Trophoblast cell (in vitro differentiated cells and primary cell): ENCODE data around the gene MLF2.

Experiments
- DNase-seq, 2 donors: peaks; one replicate each; pipeline ENCODE4 v3.0.0-alpha.2; 2016
- H2AFZ ChIP-seq: 2 replicates; pipeline ENCODE4 v1.6.1; 2013; ENCODE audit warnings: low read length, moderate library complexity, mild to moderate bottlenecking; ENCODE audit not compliant: insufficient read depth, poor library complexity
- H2AK5ac ChIP-seq: 2 replicates; pipeline ENCODE4 v1.6.1; 2013; ENCODE audit warnings: mild to moderate bottlenecking, low read length
- H2BK120ac ChIP-seq: 2 replicates; pipeline ENCODE4 v1.6.1; 2013; ENCODE audit warnings: low read length, mild to moderate bottlenecking, moderate library complexity; ENCODE audit not compliant: insufficient read depth, poor library complexity
- H2BK12ac ChIP-seq: 2 replicates; pipeline ENCODE4 v1.6.1; 2013; ENCODE audit warnings: mild to moderate bottlenecking, low read length, moderate library complexity
- H2BK5ac ChIP-seq: 2 replicates; pipeline ENCODE4 v1.6.1; 2013; ENCODE audit warnings: low read length, low read depth, moderate library complexity, mild to moderate bottlenecking; ENCODE audit not compliant: poor library complexity
- H3K14ac ChIP-seq: 2 replicates; pipeline ENCODE4 v1.6.1; 2013; ENCODE audit warnings: mild to moderate bottlenecking, low read length
- H3K18ac ChIP-seq: 2 replicates; pipeline ENCODE4 v1.6.1; 2013; ENCODE audit warnings: mild to moderate bottlenecking, low read length
- H3K23ac ChIP-seq: 2 replicates; pipeline ENCODE4 v1.6.1; 2013; ENCODE audit warnings: low read length
- H3K27ac ChIP-seq: 2 replicates; pipeline ENCODE4 v1.5.1; 2013; ENCODE audit warnings: low read depth, mild to moderate bottlenecking, inconsistent platforms, low read length, moderate library complexity
- H3K27me3 ChIP-seq: 2 replicates; pipeline ENCODE4 v1.6.1; 2013; ENCODE audit warnings: inconsistent platforms, mild to moderate bottlenecking, low read length, moderate library complexity; ENCODE audit not compliant: insufficient read depth
- H3K36me3 ChIP-seq, 2 experiments: 1 replicate in 1 of 2; 2 replicates in 1 of 2; pipeline ENCODE4 v1.6.1; 2013; ENCODE audit warnings: low read length in 2 of 2, mild to moderate bottlenecking in 2 of 2, moderate library complexity in 1 of 2; ENCODE audit not compliant: insufficient read depth in 2 of 2, control insufficient read depth in 1 of 2
- H3K4ac ChIP-seq: 2 replicates; pipeline ENCODE4 v1.6.1; 2013; ENCODE audit warnings: low read depth, mild to moderate bottlenecking, low read length, moderate library complexity
- H3K4me1 ChIP-seq, 2 experiments: 1 replicate in 1 of 2; 2 replicates in 1 of 2; pipeline ENCODE4 v1.6.1; 2013; ENCODE audit warnings: low read length in 2 of 2, mild to moderate bottlenecking in 2 of 2, moderate library complexity in 1 of 2; ENCODE audit not compliant: insufficient read depth in 2 of 2, control insufficient read depth in 1 of 2
- H3K4me2 ChIP-seq: 2 replicates; pipeline ENCODE4 v1.6.1; 2013; ENCODE audit warnings: inconsistent platforms, mild to moderate bottlenecking, low read length, moderate library complexity
- H3K4me3 ChIP-seq: 2 replicates; pipeline ENCODE4 v1.5.1; 2013; ENCODE audit warnings: mild to moderate bottlenecking, low read depth, low read length, inconsistent platforms
- H3K79me1 ChIP-seq: one replicate; pipeline ENCODE4 v1.6.1; 2013; ENCODE audit warnings: low read length
- H3K79me2 ChIP-seq: 2 replicates; pipeline ENCODE4 v1.6.1; 2013; ENCODE audit warnings: low read length, mild to moderate bottlenecking; ENCODE audit not compliant: control insufficient read depth, insufficient read depth, poor library complexity
- H3K9ac ChIP-seq: 2 replicates; pipeline ENCODE4 v1.6.1; 2013; ENCODE audit warnings: mild to moderate bottlenecking, low read length
- H3K9me3 ChIP-seq: 2 replicates; pipeline ENCODE4 v1.6.1; 2013; ENCODE audit warnings: low read depth, mild to moderate bottlenecking, control low read depth, inconsistent platforms, low read length; ENCODE audit not compliant: insufficient read depth
- H4K12ac ChIP-seq: 2 replicates; pipeline ENCODE4 v1.6.1; 2013; ENCODE audit warnings: low read depth, mild to moderate bottlenecking, low read length, moderate library complexity
- H4K8ac ChIP-seq: 2 replicates; pipeline ENCODE4 v1.6.1; 2013; ENCODE audit warnings: low read depth, mild to moderate bottlenecking, low read length, moderate library complexity
- H4K91ac ChIP-seq: one replicate; pipeline ENCODE4 v1.6.1; 2013; ENCODE audit warnings: low read depth, mild to moderate bottlenecking, low read length, moderate library complexity
- WGBS: extraction: QIAGEN DNeasy Blood & Tissue Kit; methylation state at CpG from one replicate; pipeline ENCODE4 v1.1.7; 2013; ENCODE audit warnings: missing lambda C conversion rate; ENCODE audit not compliant: insufficient read length, insufficient coverage; ENCODE audit errors: extremely low coverage; 5-methylcytosine and 5-hydroxymethylcytosine counted together

The MLF2 gene

GRCh38 chr12:6758506-6759095, 5.7 kb upstream of the MLF2 start:
- no peak for DNase-seq
- no peak overlapping the region for H4K8ac ChIP-seq
- no peak overlapping the region for H3K23ac ChIP-seq
- no peaks in the 10 kb centered on the region for H3K79me2 ChIP-seq
- no peak overlapping the region for H3K4me2 ChIP-seq
- H2BK12ac ChIP-seq = no peak overlapping the region
- H2AK5ac ChIP-seq = no peak overlapping the region
- no peak overlapping the region for H3K18ac ChIP-seq
- no peaks in the 10 kb centered on the region for H3K36me3 ChIP-seq
- no peak overlapping the region for H4K12ac ChIP-seq
- no peak overlapping the region for H3K9ac ChIP-seq
- H3K4me1 ChIP-seq = peaks cover 3% of the 10 kb centered on the region in 2 experiments
- H3K27me3 ChIP-seq = no peaks in the 10 kb centered on the region
- H4K91ac ChIP-seq = no peak overlapping the region
- H3K14ac ChIP-seq = no peak overlapping the region
- no peak overlapping the region for H3K27ac ChIP-seq
- no peak overlapping the region for H2BK5ac ChIP-seq
- H3K4me3 ChIP-seq = no peak overlapping the region
- WGBS = no CpG with 5 or more reads among the region's 9 CpGs
- H3K79me1 ChIP-seq = peaks cover 3% of the 10 kb centered on the region
- no peak overlapping the region for H2BK120ac ChIP-seq
- no peaks in the 10 kb centered on the region for H3K9me3 ChIP-seq
- H3K4ac ChIP-seq = no peak overlapping the region
- H2AFZ ChIP-seq = no peak overlapping the region

DNA sequence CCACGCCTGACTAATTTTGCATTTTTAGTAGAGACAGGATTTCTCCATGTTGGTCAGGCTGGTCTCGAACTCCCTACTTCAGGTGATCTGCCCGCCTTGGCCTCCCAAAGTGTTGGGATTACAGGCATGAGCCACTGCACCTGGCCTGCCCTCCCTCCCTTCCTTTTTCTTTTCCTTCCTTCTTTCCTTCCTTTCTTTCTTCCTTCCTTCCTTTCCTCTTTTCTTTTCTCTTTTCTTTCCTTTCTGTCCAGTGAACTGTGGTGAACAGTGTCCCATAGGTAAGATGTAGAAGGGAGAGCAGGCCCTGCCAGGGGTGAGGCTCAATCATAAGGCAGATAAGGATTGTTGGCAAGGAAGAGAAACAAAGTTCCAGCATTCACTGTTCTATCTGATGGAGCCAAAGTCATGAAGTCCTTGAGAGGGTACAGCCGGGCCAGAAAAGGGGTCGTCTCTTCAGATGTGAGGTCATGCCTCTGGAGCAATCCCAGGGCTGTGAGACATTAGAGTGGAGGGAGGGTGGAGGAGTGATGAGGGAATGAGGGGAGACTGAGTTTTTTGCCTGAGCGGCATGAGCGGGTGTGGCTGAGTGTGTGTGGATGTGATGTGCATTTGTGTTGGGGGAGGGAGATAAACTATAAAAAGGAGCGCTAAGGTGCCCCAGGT, 4.2 kb upstream of the MLF2 start:
- no peak overlapping the region for H3K27ac ChIP-seq
- H3K23ac ChIP-seq = no peak overlapping the region
- H3K27me3 ChIP-seq = no peaks in the 10 kb centered on the region
- H4K91ac ChIP-seq = no peak overlapping the region
- no peak overlapping the region for H2BK12ac ChIP-seq
- no peak overlapping the region for H2AK5ac ChIP-seq
- peaks cover 11% of the 10 kb centered on the region for H3K79me1 ChIP-seq
- H3K18ac ChIP-seq = no peak overlapping the region
- H3K36me3 ChIP-seq = peaks cover 0 to under 1% of the 10 kb centered on the region in 2 experiments
- H2BK5ac ChIP-seq = no peak overlapping the region
- H3K4me1 ChIP-seq = peaks cover under 1% of the 10 kb centered on the region in 2 experiments
- H3K9me3 ChIP-seq = no peaks in the 10 kb centered on the region
- H2BK120ac ChIP-seq = no peak overlapping the region
- H3K14ac ChIP-seq = no peak overlapping the region
- H3K4me3 ChIP-seq = no peak overlapping the region
- no peak overlapping the region for H3K4ac ChIP-seq
- H3K9ac ChIP-seq = no peak overlapping the region
- H4K12ac ChIP-seq = no peak overlapping the region
- H3K4me2 ChIP-seq = no peak overlapping the region
- H4K8ac ChIP-seq = no peak overlapping the region
- no peak for DNase-seq
- H3K79me2 ChIP-seq = peaks cover 10% of the 10 kb centered on the region
- H2AFZ ChIP-seq = peak overlapping the region; percentile 40
- no CpG with 5 or more reads among the region's 8 CpGs for WGBS

DNA sequence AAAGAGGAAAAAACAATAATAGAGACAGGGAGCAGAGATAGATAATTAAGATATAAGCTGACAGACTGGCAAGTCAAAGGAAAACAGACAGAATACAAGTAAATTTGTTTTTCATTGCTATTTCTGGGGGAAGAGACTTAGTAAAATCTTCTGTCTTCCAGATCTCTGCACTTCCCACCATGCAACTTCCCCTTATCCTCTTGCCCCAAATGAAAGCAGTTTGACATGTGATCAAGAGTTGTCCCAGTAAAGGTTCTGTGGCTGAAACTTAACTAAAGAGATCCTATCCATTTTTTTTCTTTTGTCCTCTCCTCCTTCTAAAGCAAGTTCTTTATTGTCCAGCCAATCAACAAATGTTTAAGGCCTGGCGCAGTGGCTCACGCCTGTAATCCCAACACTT, 1.5 kb upstream of the MLF2 start:
- Histone ChIP-seq H3K79me2 (peaks cover 15% of the 10 kb centered on the region), H2AFZ (no peak overlapping the region), H3K9ac (no peak overlapping the region), H3K9me3 (peaks cover 3% of the 10 kb centered on the region), H4K8ac (no peak overlapping the region), H3K4me1 (peaks cover 5 to 6% of the 10 kb centered on the region in 2 experiments), H2BK120ac (no peak overlapping the region), H2AK5ac (no peak overlapping the region), H3K79me1 (peaks cover 12% of the 10 kb centered on the region), H3K4ac (no peak overlapping the region), H3K18ac (no peak overlapping the region), H2BK5ac (no peak overlapping the region), H3K4me3 (no peak overlapping the region), H3K4me2 (no peak overlapping the region), H4K91ac (no peak overlapping the region), H4K12ac (no peak overlapping the region), H3K27me3 (no peaks in the 10 kb centered on the region), H3K23ac (no peak overlapping the region), H3K14ac (no peak overlapping the region), H3K27ac (no peak overlapping the region), H2BK12ac (no peak overlapping the region), H3K36me3 (peaks cover 20 to 25% of the 10 kb centered on the region in 2 experiments)
- no CpG with 5 or more reads among the region's 2 CpGs for WGBS
- no peak for DNase-seq

GRCh38 chr12:6753772-6754356, 923 bp upstream of the MLF2 start:
- no peak overlapping the region for H3K4ac ChIP-seq
- H2BK5ac ChIP-seq = no peak overlapping the region
- H3K4me2 ChIP-seq = peak overlapping the region; percentile 43
- H3K27ac ChIP-seq = no peak overlapping the region
- no peak overlapping the region for H4K91ac ChIP-seq
- H4K12ac ChIP-seq = no peak overlapping the region
- peaks cover 5 to 6% of the 10 kb centered on the region in 2 experiments for H3K4me1 ChIP-seq
- H3K79me2 ChIP-seq = peaks cover 15% of the 10 kb centered on the region
- no peak overlapping the region for H3K4me3 ChIP-seq
- H3K23ac ChIP-seq = no peak overlapping the region
- H3K18ac ChIP-seq = no peak overlapping the region
- peak overlapping the region; percentile 12 for H4K8ac ChIP-seq
- no peak for DNase-seq
- peaks cover 3% of the 10 kb centered on the region for H3K9me3 ChIP-seq
- no peaks in the 10 kb centered on the region for H3K27me3 ChIP-seq
- H3K14ac ChIP-seq = no peak overlapping the region
- no peak overlapping the region for H2AK5ac ChIP-seq
- H3K36me3 ChIP-seq = peaks cover 26 to 30% of the 10 kb centered on the region in 2 experiments
- no peak overlapping the region for H3K9ac ChIP-seq
- no peak overlapping the region for H2BK120ac ChIP-seq
- H2AFZ ChIP-seq = no peak overlapping the region
- H3K79me1 ChIP-seq = peaks cover 12% of the 10 kb centered on the region
- H2BK12ac ChIP-seq = no peak overlapping the region
- no CpG with 5 or more reads among the region's 7 CpGs for WGBS
